H1 (cell line): ENCODE measurements around the gene SLC48A1. TPM values are rescaled to one million over a fixed set of nuclear protein-coding genes. Genes with fewer than 3 reads are reported as not detected.

ENCODE experiments used
- CTCF ChIA-PET: fragments of 300-600 bp; sonication (Branson Sonifier 250); formaldehyde crosslinking; loops from one replicate; lab custom pipeline; 2021; ENCODE audit not compliant: partially characterized antibody; lab: Charles Lee
- POLR2A ChIA-PET: fragments of 300-600 bp; sonication (Branson Sonifier 250); formaldehyde crosslinking; loops from one replicate; lab custom pipeline; 2021; ENCODE audit warnings: inconsistent platforms; ENCODE audit not compliant: partially characterized antibody; lab: Charles Lee
- DNase-seq, 2 experiments: peaks; one replicate each; pipeline versions ENCODE4 v3.0.0 to v3.0.0-alpha.2; 2010 to 2022; ENCODE audit warnings: low spot score in 2 of 2, low read depth in 1 of 2, mixed read lengths in 1 of 2
- FAIRE-seq: peaks from 2 replicates; lab custom pipeline; 2011; peaks lifted over from hg19 to GRCh38; lab: Jason Lieb, UNC
- H2AFZ ChIP-seq: 2 replicates; pipeline ENCODE4 v1.8.1; 2012; ENCODE audit warnings: low read length, inconsistent platforms
- H2AK5ac ChIP-seq: 2 replicates; pipeline ENCODE4 v1.6.1; 2013; ENCODE audit warnings: low read depth, low read length
- H2BK120ac ChIP-seq: replicated peaks from 2 replicates; pipeline ENCODE3; 2013; ENCODE audit warnings: low read depth, low read length, inconsistent platforms
- H2BK12ac ChIP-seq: 2 replicates; pipeline ENCODE4 v1.6.1; 2013; ENCODE audit warnings: low read depth, low read length
- H2BK15ac ChIP-seq: 2 replicates; pipeline ENCODE4 v1.6.1; 2013; ENCODE audit warnings: low read length
- H2BK20ac ChIP-seq: 2 replicates; pipeline ENCODE4 v1.6.1; 2013; ENCODE audit warnings: low read length
- H2BK5ac ChIP-seq: 2 replicates; pipeline ENCODE4 v1.6.1; 2013; ENCODE audit warnings: low read depth, low read length
- H3K14ac ChIP-seq: 2 replicates; pipeline ENCODE4 v1.6.1; 2013; ENCODE audit warnings: inconsistent platforms; ENCODE audit not compliant: insufficient read length
- H3K18ac ChIP-seq: 2 replicates; pipeline ENCODE4 v1.6.1; 2013; ENCODE audit warnings: low read length; ENCODE audit errors: extremely low read depth
- H3K23ac ChIP-seq: 2 replicates; pipeline ENCODE4 v1.6.1; 2013; ENCODE audit warnings: inconsistent platforms; ENCODE audit not compliant: insufficient read length
- H3K23me2 ChIP-seq: 2 replicates; pipeline ENCODE4 v1.6.1; 2013; ENCODE audit warnings: low read depth, low read length
- H3K27ac ChIP-seq: 2 replicates; pipeline ENCODE4 v1.6.1; 2011; ENCODE audit warnings: low read depth, low read length, inconsistent platforms
- H3K27me3 ChIP-seq, 4 experiments: replicated peaks in 1 of 4; 1 replicate in 1 of 4; 2 replicates in 3 of 4; pipeline versions ENCODE4 v1.6.1 to v1.8.1; 2011 to 2013; ENCODE audit warnings: low read length in 3 of 4, mild to moderate bottlenecking in 3 of 4, inconsistent platforms in 2 of 4, mixed read lengths in 2 of 4, moderate library complexity in 1 of 4; ENCODE audit not compliant: control insufficient read depth in 3 of 4, insufficient read depth in 3 of 4; ENCODE audit errors: extremely low read depth in 1 of 4
- H3K36me3 ChIP-seq, 4 experiments: 2 replicates each; pipeline versions ENCODE4 v1.6.1 to v1.8.1; 2011 to 2013; ENCODE audit warnings: mild to moderate bottlenecking in 4 of 4, low read length in 3 of 4, moderate library complexity in 2 of 4, control low read depth in 1 of 4, inconsistent platforms in 1 of 4; ENCODE audit not compliant: insufficient read depth in 4 of 4, control insufficient read depth in 2 of 4
- H3K4ac ChIP-seq: replicated peaks from 2 replicates; pipeline ENCODE3; 2013; ENCODE audit warnings: low read length, low read depth, mixed read lengths, inconsistent platforms; ENCODE audit not compliant: insufficient read length
- H3K4me1 ChIP-seq, 4 experiments: replicated peaks in 1 of 4; 1 replicate in 1 of 4; 2 replicates in 3 of 4; pipeline versions ENCODE4 v1.6.1 to v1.8.1; 2011 to 2013; ENCODE audit warnings: low read length in 3 of 4, inconsistent platforms in 2 of 4, mixed read lengths in 1 of 4; ENCODE audit not compliant: insufficient read depth in 4 of 4, control insufficient read depth in 3 of 4
- H3K4me2 ChIP-seq, 2 experiments: 2 replicates each; pipeline versions ENCODE4 v1.6.1 to v1.8.1; 2011 to 2013; ENCODE audit warnings: low read depth in 2 of 2, low read length in 2 of 2, control low read depth in 1 of 2, inconsistent platforms in 1 of 2, mild to moderate bottlenecking in 1 of 2; ENCODE audit not compliant: insufficient read depth in 1 of 2
- H3K4me3 ChIP-seq, 4 experiments: fragments of 200-600, 300-600 bp in 1 of 4; sonication (generic), shearing (Covaris generic), sonication (Bioruptor Twin) in 1 of 4; 2 replicates each; pipeline versions ENCODE4 v1.5.1 to v1.8.1; 2011 to 2016; ENCODE audit warnings: low read length in 4 of 4, low read depth in 3 of 4, control low read depth in 2 of 4, inconsistent platforms in 2 of 4, mild to moderate bottlenecking in 2 of 4, mixed read lengths in 1 of 4, moderate library complexity in 1 of 4; ENCODE audit not compliant: insufficient read depth in 2 of 4; ENCODE audit errors: extremely low read depth in 1 of 4
- H3K56ac ChIP-seq: replicated peaks from 2 replicates; pipeline ENCODE3; 2013; ENCODE audit warnings: low read depth, mild to moderate bottlenecking, mixed read lengths, low read length, inconsistent platforms; ENCODE audit not compliant: insufficient read length
- H3K79me1 ChIP-seq: 2 replicates; pipeline ENCODE4 v1.6.1; 2013; ENCODE audit warnings: low read depth, low read length, control low read depth
- H3K79me2 ChIP-seq, 2 experiments: 2 replicates each; pipeline versions ENCODE4 v1.6.1 to v1.8.1; 2012 to 2013; ENCODE audit warnings: low read length in 2 of 2, mild to moderate bottlenecking in 2 of 2, inconsistent platforms in 1 of 2; ENCODE audit not compliant: insufficient read depth in 2 of 2, control insufficient read depth in 1 of 2
- H3K9ac ChIP-seq, 4 experiments: replicated peaks in 1 of 4; 1 replicate in 1 of 4; 2 replicates in 3 of 4; pipeline versions ENCODE4 v1.6.1 to v1.8.1; 2011 to 2013; ENCODE audit warnings: low read depth in 3 of 4, low read length in 3 of 4, control low read depth in 2 of 4, mild to moderate bottlenecking in 2 of 4, moderate library complexity in 2 of 4, inconsistent platforms in 1 of 4; ENCODE audit errors: extremely low read depth in 1 of 4
- H3K9me3 ChIP-seq, 2 experiments: 2 replicates each; pipeline versions ENCODE4 v1.6.1 to v1.8.1; 2012 to 2013; ENCODE audit warnings: mild to moderate bottlenecking in 2 of 2, moderate library complexity in 2 of 2, control low read depth in 1 of 2, inconsistent platforms in 1 of 2, low read depth in 1 of 2, low read length in 1 of 2, mixed read lengths in 1 of 2; ENCODE audit not compliant: insufficient read depth in 2 of 2
- H4K20me1 ChIP-seq, 2 experiments: replicated peaks in 1 of 2; 2 replicates each; pipeline versions ENCODE3 to v1.8.1; 2011 to 2013; ENCODE audit warnings: inconsistent platforms in 2 of 2, low read length in 2 of 2, mild to moderate bottlenecking in 1 of 2; ENCODE audit not compliant: insufficient read depth in 2 of 2, control insufficient read depth in 1 of 2
- H4K5ac ChIP-seq: 2 replicates; pipeline ENCODE4 v1.6.1; 2013; ENCODE audit warnings: low read length, low read depth, mixed read lengths, inconsistent platforms; ENCODE audit not compliant: insufficient read length
- H4K8ac ChIP-seq: 2 replicates; pipeline ENCODE4 v1.8.0; 2013; ENCODE audit warnings: mild to moderate bottlenecking, moderate library complexity, low read length, inconsistent platforms; ENCODE audit not compliant: insufficient read depth; ENCODE audit errors: extremely low read depth
- H4K91ac ChIP-seq: replicated peaks from 2 replicates; pipeline ENCODE3; 2013; ENCODE audit warnings: low read length, mixed read lengths, inconsistent platforms; ENCODE audit not compliant: insufficient read length
- CHD2 ChIP-seq: IDR thresholded peaks from 2 replicates; pipeline ENCODE4 v1.6.1; 2012; ENCODE audit warnings: low read length, improper control_type of control experiment
- CTCF ChIP-seq, 3 experiments: IDR thresholded peaks; 1 replicate in 2 of 3; 2 replicates in 1 of 3; pipeline versions ENCODE4 v1.5.1 to v1.6.1; 2011; ENCODE audit warnings: low read length in 3 of 3, mild to moderate bottlenecking in 3 of 3, inconsistent platforms in 2 of 3, low read depth in 1 of 3, moderate library complexity in 1 of 3; ENCODE audit not compliant: insufficient read depth in 1 of 3; ENCODE audit errors: control extremely low read depth in 1 of 3
- KDM1A ChIP-seq: fragments of 200-600, 300-600 bp; sonication (generic); IDR thresholded peaks from 2 replicates; pipeline ENCODE4 v1.7.1; 2016; ENCODE audit warnings: mild to moderate bottlenecking, low read length, borderline replicate concordance
- POLR2A ChIP-seq, 2 experiments: IDR thresholded peaks; 1 replicate in 1 of 2; 2 replicates in 1 of 2; pipeline ENCODE4 v1.6.1; 2011; ENCODE audit warnings: low read depth in 2 of 2, low read length in 2 of 2, mild to moderate bottlenecking in 2 of 2; ENCODE audit errors: control extremely low read depth in 1 of 2
- ZNF274 ChIP-seq: IDR thresholded peaks from 2 replicates; pipeline ENCODE4 v1.7.0; 2012; ENCODE audit warnings: low read length, borderline replicate concordance; ENCODE audit errors: extremely low read depth
- WGBS, 2 experiments: shearing (Covaris generic) in 1 of 2; methylation state at CpG; one replicate each; pipeline versions ENCODE4 v1.1.6 to v1.1.7; 2013 to 2015; ENCODE audit warnings: low lambda C conversion rate in 2 of 2, mixed read lengths in 2 of 2, inconsistent platforms in 1 of 2, low coverage in 1 of 2, missing lambda C conversion rate in 1 of 2; ENCODE audit not compliant: insufficient replicate concordance in 2 of 2, insufficient coverage in 1 of 2, insufficient read length in 1 of 2; ENCODE audit errors: extremely low coverage in 1 of 2, missing lambda C conversion rate in 1 of 2; 5-methylcytosine and 5-hydroxymethylcytosine counted together
- polyA plus RNA-seq, 7 experiments: library from polyadenylated mRNA; depleted of rRNA in 3 of 7; stranded (reverse) in 5 of 7; unstranded in 2 of 7; fragments of >200 nt in 5 of 7; fragments of 200-250 nt in 2 of 7; gene quantifications; 1 replicate in 5 of 7; 2 replicates in 1 of 7; 4 replicates in 1 of 7; pipeline versions ENCODE4 v1.2.1 to v1.2.3, GENCODE V29; 2011 to 2013; ENCODE audit warnings: missing spikeins in 2 of 7, mixed read lengths in 2 of 7
- total RNA-seq: library from RNA; stranded (reverse); fragmentation: NEBNext Ultra II Directional; extraction: Animal tissue kit (Norgen Biotek cat#: 25700); gene quantifications from 2 replicates; pipeline ENCODE4 v1.2.1, GENCODE V29; 2021

SLC48A1 gene
- total and polyA plus RNA-seq, 2 of the 8 experiments (the other 6 are each of a cell fraction or from before 2014, with no cell fraction given): 9.5 to 14.1 TPM

GRCh38 chr12:47791874-47792273 lies 18.8 kb downstream of the SLC48A1 start:
- DNase-seq (no peak), FAIRE-seq (no peak)
- Histone ChIP-seq H4K8ac (no peak overlapping the region), H3K4me2 (no peak overlapping the region), H2BK5ac (no peak overlapping the region), H3K9ac (no peak overlapping the region), H2AK5ac (no peak overlapping the region), H3K9me3 (no peaks in the 10 kb centered on the region), H3K36me3 (peaks cover 19 to 64% (median 44%) of the 10 kb centered on the region in 4 experiments), H3K27ac (no peak overlapping the region), H4K5ac (no peak overlapping the region), H3K18ac (no peak overlapping the region), H3K79me2 (no peaks in the 10 kb centered on the region), H3K56ac (no peak overlapping the region), H3K4ac (no peak overlapping the region), H4K20me1 (peaks cover under 1 to 6% of the 10 kb centered on the region in 2 experiments), H3K23me2 (no peaks in the 10 kb centered on the region), H3K14ac (no peak overlapping the region), H3K4me1 (no peaks in the 10 kb centered on the region), H2BK12ac (no peak overlapping the region), H3K23ac (no peak overlapping the region), H4K91ac (no peak overlapping the region), H2BK20ac (no peak overlapping the region), H2BK15ac (no peak overlapping the region), H3K4me3 (no peak overlapping the region), H3K27me3 (no peaks in the 10 kb centered on the region), H3K79me1 (0 out of 2 replicates have a peak, but pooled peaks cover 2% of the 10 kb centered on the region), H2BK120ac (no peak overlapping the region), H2AFZ (no peak overlapping the region)
- WGBS, 2 experiments: 98% methylated on average over 11 of the region's 16 CpGs; no CpG with 5 or more reads in 1 of the 2 experiments
- POLR2A ChIA-PET: interaction anchor here (1.2 to 3.8 kb wide), 4 partner anchors 10 to 39 kb away, joined by 3 to 17 read pairs (median 10); partner anchors contain the start of gene SLC48A1
- CTCF ChIA-PET: interaction anchor here (1.0 to 58.8 kb wide), 10 partner anchors 9 to 64 kb away, joined by 3 to 2442 read pairs (median 10); partner anchors contain the start of genes ENDOU, RAPGEF3 and RPAP3
- TF ChIP-seq KDM1A (no peak), POLR2A (IDR thresholded peaks at IDR 0.05; ENCODE audit: control extremely low read depth in 1 of 2, low read depth in 2 of 2, low read length in 2 of 2) (no peak), CTCF (IDR thresholded peaks at IDR 0.05; ENCODE audit: control extremely low read depth in 1 of 3, insufficient read depth in 1 of 3, low read depth in 1 of 3, low read length in 3 of 3) (no peak), ZNF274 (no peak), CHD2 (no peak)
